HepG2 (cell line): ENCODE results near the gene GARS1. TPM values are rescaled to one million over a fixed set of nuclear protein-coding genes. Genes with fewer than 3 reads are reported as not detected.

ENCODE experiments used
- HCFC1 ChIP-seq: fragments of 150-350 bp; IDR thresholded peaks from 2 replicates; pipeline ENCODE4 v1.6.1; 2014; ENCODE audit warnings: low read depth, low read length
- HMGA1 ChIP-seq: sonication (generic); formaldehyde crosslinking; conservative IDR thresholded peaks from 2 replicates; pipeline ENCODE4 v1.4.0; 2020; ENCODE audit warnings: missing genetic modification reagents
- IKZF1 ChIP-seq: fragments of 450-650 bp; IDR thresholded peaks from 2 replicates; pipeline ENCODE4 v1.7.1; 2016
- ISX ChIP-seq: sonication (generic); formaldehyde crosslinking; conservative IDR thresholded peaks from 2 replicates; pipeline ENCODE4 v1.5.0; 2020; ENCODE audit warnings: missing genetic modification reagents
- JUN ChIP-seq: sonication (generic); formaldehyde crosslinking; IDR thresholded peaks from 2 replicates; pipeline ENCODE4 v1.4.0; 2020; ENCODE audit warnings: mild to moderate bottlenecking, missing genetic modification reagents
- POGZ ChIP-seq: sonication (generic); formaldehyde crosslinking; IDR thresholded peaks from 2 replicates; pipeline ENCODE4 v1.4.0; 2020; ENCODE audit warnings: mild to moderate bottlenecking, missing genetic modification reagents
- SAP130 ChIP-seq: IDR thresholded peaks from 2 replicates; pipeline ENCODE4 v1.6.1; 2016; ENCODE audit warnings: low read depth
- SIX1 ChIP-seq: sonication (generic); formaldehyde crosslinking; IDR thresholded peaks from 2 replicates; pipeline ENCODE4 v1.4.0; 2020; ENCODE audit warnings: missing genetic modification reagents, borderline replicate concordance
- TAF1 ChIP-seq: sonication (generic); formaldehyde crosslinking; IDR thresholded peaks from 2 replicates; pipeline ENCODE4 v1.4.0; 2020; ENCODE audit warnings: missing genetic modification reagents
- WIZ ChIP-seq: sonication (generic); formaldehyde crosslinking; IDR thresholded peaks from 2 replicates; pipeline ENCODE4 v1.5.1; 2020; ENCODE audit warnings: mild to moderate bottlenecking, missing genetic modification reagents
- YEATS2 ChIP-seq: sonication (generic); formaldehyde crosslinking; IDR thresholded peaks from 2 replicates; pipeline ENCODE4 v1.4.0; 2020; ENCODE audit warnings: missing genetic modification reagents, borderline replicate concordance
- ZBTB38 ChIP-seq: sonication (generic); formaldehyde crosslinking; IDR thresholded peaks from 2 replicates; pipeline ENCODE4 v1.5.1; 2020; ENCODE audit warnings: mild to moderate bottlenecking, missing genetic modification reagents
- ZFP36L1 ChIP-seq: sonication (generic); formaldehyde crosslinking; IDR thresholded peaks from 2 replicates; pipeline ENCODE4 v1.8.0; 2022; ENCODE audit warnings: mild to moderate bottlenecking, missing genetic modification reagents, moderate library complexity
- polyA plus RNA-seq, 8 experiments: library from polyadenylated mRNA; depleted of rRNA in 3 of 8; stranded (reverse) in 7 of 8; unstranded in 1 of 8; fragments of >200 nt; fragmentation: Illumina TruSeq in 4 of 8; extraction: Trizol in 4 of 8; gene quantifications; 2 replicates each; pipeline versions ENCODE4 v1.2.1 to v1.2.3, GENCODE V29; 2011 to 2016; ENCODE audit warnings: low read depth in 4 of 8, missing spikeins in 1 of 8, mixed read lengths in 1 of 8; ENCODE audit not compliant: insufficient read depth in 1 of 8
- total RNA-seq, 5 experiments: library from RNA; depleted of rRNA; stranded (reverse); fragments of >200 nt; fragmentation: Illumina TruSeq; extraction: Trizol; gene quantifications; 2 replicates each; pipeline ENCODE4 v1.2.3, GENCODE V29; 2016; ENCODE audit warnings: low read depth in 1 of 5
- TF ChIP-seq, protein P1 (sequence below): sonication (generic); formaldehyde crosslinking; IDR thresholded peaks from 2 replicates; pipeline ENCODE4 v1.8.0; 2022; ENCODE audit warnings: mild to moderate bottlenecking, missing genetic modification reagents
- TF ChIP-seq, protein P2 (sequence below): sonication (generic); formaldehyde crosslinking; conservative IDR thresholded peaks from 2 replicates; pipeline ENCODE4 v1.4.0; 2020; ENCODE audit warnings: missing genetic modification reagents
- TF ChIP-seq, protein P3 (sequence below): sonication (generic); formaldehyde crosslinking; IDR thresholded peaks from 2 replicates; pipeline ENCODE4 v1.4.0; 2020; ENCODE audit warnings: mild to moderate bottlenecking, missing genetic modification reagents
- TF ChIP-seq, protein P4 (sequence below): sonication (generic); IDR thresholded peaks from 2 replicates; pipeline ENCODE4 v1.6.1; 2016; ENCODE audit warnings: low read depth, borderline replicate concordance
- TF ChIP-seq, protein P5 (sequence below): sonication (generic); formaldehyde crosslinking; IDR thresholded peaks from 2 replicates; pipeline ENCODE4 v1.4.0; 2020; ENCODE audit warnings: missing genetic modification reagents
- TF ChIP-seq, protein P6 (sequence below): sonication (generic); formaldehyde crosslinking; IDR thresholded peaks from 2 replicates; pipeline ENCODE4 v1.4.0; 2020; ENCODE audit warnings: missing genetic modification reagents

GARS1 gene
- total and polyA plus RNA-seq, 2 of the 13 experiments (the other 11 are each of a cell fraction or from before 2014, with no cell fraction given), result 140 to 460 TPM

DNA sequence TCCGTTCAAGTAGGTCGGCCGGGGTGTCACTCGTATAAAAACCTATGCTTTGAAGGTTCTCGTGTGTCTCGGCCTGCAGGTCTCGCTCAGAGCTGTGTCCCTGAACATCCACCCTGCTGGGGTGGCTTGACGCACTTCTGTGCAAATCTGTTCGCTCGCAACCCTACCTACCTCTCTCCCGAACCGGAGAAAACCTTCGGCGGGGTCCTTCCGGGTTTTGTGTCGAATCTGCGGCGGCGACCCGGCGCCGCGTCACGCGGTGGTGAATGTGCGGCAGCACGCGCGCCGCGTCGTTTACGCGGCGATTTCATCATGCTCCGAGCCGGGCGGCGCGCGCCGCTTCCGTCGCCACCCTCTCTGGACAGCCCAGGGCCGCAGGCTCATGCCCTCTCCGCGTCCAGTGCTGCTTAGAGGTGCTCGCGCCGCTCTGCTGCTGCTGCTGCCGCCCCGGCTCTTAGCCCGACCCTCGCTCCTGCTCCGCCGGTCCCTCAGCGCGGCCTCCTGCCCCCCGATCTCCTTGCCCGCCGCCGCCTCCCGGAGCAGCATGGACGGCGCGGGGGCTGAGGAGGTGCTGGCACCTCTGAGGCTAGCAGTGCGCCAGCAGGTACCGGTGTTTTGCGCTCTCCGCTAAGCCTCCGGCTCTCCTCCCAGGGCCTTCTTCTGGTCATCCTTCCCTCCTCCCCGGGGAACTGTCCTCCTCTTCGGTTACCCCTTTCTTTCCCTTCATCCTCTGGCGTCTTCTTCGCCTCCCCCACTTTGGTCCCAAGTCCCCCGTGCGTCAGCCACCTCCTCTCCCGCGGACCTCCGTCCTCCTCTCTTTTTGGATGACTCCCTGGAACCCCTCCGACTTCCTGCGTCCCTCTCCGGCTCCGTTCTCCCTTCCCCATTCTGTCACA is at the start of gene GARS1 (continued):
- TF ChIP-seq, protein P1, sequence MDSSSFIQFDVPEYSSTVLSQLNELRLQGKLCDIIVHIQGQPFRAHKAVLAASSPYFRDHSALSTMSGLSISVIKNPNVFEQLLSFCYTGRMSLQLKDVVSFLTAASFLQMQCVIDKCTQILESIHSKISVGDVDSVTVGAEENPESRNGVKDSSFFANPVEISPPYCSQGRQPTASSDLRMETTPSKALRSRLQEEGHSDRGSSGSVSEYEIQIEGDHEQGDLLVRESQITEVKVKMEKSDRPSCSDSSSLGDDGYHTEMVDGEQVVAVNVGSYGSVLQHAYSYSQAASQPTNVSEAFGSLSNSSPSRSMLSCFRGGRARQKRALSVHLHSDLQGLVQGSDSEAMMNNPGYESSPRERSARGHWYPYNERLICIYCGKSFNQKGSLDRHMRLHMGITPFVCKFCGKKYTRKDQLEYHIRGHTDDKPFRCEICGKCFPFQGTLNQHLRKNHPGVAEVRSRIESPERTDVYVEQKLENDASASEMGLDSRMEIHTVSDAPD (CRISPR knock-in tag), result no peak
- TF ChIP-seq SAP130 (CRISPR knock-in tag) (peak; percentile 98), TAF1 (peak; percentile 98), SIX1 (CRISPR knock-in tag) (no peak; the same call in 1 of the 2 replicates), JUN (CRISPR knock-in tag) (peak; percentile 66), ZBTB38 (CRISPR knock-in tag) (peak; percentile 80; the same call in 1 of the 2 replicates), YEATS2 (CRISPR knock-in tag) (peak; percentile 97), ZFP36L1 (peak; percentile 82), WIZ (CRISPR knock-in tag) (no peak; the same call in 1 of the 2 replicates), POGZ (CRISPR knock-in tag) (peak; percentile 89), HCFC1 (peak; percentile 69), ISX (CRISPR knock-in tag) (0 out of 2 replicates have a peak, but pooled peaks have one; percentile 38), IKZF1 (no peak), HMGA1 (CRISPR knock-in tag) (no peak)
- TF ChIP-seq, protein P2, sequence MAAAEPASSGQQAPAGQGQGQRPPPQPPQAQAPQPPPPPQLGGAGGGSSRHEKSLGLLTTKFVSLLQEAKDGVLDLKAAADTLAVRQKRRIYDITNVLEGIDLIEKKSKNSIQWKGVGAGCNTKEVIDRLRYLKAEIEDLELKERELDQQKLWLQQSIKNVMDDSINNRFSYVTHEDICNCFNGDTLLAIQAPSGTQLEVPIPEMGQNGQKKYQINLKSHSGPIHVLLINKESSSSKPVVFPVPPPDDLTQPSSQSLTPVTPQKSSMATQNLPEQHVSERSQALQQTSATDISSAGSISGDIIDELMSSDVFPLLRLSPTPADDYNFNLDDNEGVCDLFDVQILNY (CRISPR knock-in tag), result peak; percentile 78; the same call in 1 of the 2 replicates
- TF ChIP-seq, protein P3, sequence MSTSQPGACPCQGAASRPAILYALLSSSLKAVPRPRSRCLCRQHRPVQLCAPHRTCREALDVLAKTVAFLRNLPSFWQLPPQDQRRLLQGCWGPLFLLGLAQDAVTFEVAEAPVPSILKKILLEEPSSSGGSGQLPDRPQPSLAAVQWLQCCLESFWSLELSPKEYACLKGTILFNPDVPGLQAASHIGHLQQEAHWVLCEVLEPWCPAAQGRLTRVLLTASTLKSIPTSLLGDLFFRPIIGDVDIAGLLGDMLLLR, result peak; percentile 82; the same call in 1 of the 2 replicates
- TF ChIP-seq, protein P4, sequence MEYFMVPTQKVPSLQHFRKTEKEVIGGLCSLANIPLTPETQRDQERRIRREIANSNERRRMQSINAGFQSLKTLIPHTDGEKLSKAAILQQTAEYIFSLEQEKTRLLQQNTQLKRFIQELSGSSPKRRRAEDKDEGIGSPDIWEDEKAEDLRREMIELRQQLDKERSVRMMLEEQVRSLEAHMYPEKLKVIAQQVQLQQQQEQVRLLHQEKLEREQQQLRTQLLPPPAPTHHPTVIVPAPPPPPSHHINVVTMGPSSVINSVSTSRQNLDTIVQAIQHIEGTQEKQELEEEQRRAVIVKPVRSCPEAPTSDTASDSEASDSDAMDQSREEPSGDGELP, result no peak
- TF ChIP-seq, protein P5, sequence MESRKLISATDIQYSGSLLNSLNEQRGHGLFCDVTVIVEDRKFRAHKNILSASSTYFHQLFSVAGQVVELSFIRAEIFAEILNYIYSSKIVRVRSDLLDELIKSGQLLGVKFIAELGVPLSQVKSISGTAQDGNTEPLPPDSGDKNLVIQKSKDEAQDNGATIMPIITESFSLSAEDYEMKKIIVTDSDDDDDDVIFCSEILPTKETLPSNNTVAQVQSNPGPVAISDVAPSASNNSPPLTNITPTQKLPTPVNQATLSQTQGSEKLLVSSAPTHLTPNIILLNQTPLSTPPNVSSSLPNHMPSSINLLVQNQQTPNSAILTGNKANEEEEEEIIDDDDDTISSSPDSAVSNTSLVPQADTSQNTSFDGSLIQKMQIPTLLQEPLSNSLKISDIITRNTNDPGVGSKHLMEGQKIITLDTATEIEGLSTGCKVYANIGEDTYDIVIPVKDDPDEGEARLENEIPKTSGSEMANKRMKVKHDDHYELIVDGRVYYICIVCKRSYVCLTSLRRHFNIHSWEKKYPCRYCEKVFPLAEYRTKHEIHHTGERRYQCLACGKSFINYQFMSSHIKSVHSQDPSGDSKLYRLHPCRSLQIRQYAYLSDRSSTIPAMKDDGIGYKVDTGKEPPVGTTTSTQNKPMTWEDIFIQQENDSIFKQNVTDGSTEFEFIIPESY, result peak; percentile 73
- TF ChIP-seq, protein P6, sequence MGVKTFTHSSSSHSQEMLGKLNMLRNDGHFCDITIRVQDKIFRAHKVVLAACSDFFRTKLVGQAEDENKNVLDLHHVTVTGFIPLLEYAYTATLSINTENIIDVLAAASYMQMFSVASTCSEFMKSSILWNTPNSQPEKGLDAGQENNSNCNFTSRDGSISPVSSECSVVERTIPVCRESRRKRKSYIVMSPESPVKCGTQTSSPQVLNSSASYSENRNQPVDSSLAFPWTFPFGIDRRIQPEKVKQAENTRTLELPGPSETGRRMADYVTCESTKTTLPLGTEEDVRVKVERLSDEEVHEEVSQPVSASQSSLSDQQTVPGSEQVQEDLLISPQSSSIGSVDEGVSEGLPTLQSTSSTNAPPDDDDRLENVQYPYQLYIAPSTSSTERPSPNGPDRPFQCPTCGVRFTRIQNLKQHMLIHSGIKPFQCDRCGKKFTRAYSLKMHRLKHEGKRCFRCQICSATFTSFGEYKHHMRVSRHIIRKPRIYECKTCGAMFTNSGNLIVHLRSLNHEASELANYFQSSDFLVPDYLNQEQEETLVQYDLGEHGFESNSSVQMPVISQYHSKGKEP (CRISPR knock-in tag), result peak; percentile 68; the same call in 1 of the 2 replicates
